ENCODE results near the gene FCHSD2. TPM values are rescaled to one million over a fixed set of nuclear protein-coding genes. Genes with fewer than 3 reads are reported as not detected.

The FCHSD2 gene
- total RNA-seq, 4 donors from 2014 or later, result 5.7 to 16.8 (median 7.9) TPM

- H3K9me3 ChIP-seq, result no peaks in the 10 kb centered on the region
- H3K4me1 ChIP-seq, result peaks cover 4% of the 10 kb centered on the region
- no peak for DNase-seq (ENCODE audit: low spot score in 2 of 2)
- H3K36me3 ChIP-seq, result no peaks in the 10 kb centered on the region
- no peak overlapping the region for H3K27ac ChIP-seq
- H3K4me3 ChIP-seq, result no peak overlapping the region
- 86% methylated on average over 4 of the region's 4 CpGs for whole genome bisulfite sequencing
- H3K27me3 ChIP-seq, result no peaks in the 10 kb centered on the region
- no peak for TF ChIP-seq CTCF (IDR thresholded peaks at IDR 0.05)
Observed at GRCh38 chr11:72851726-72852125, 290.4 kb downstream of the FCHSD2 start.

- Histone ChIP-seq H3K27ac (no peak overlapping the region), H3K4me3 (no peak overlapping the region), H3K9me3 (no peaks in the 10 kb centered on the region), H3K27me3 (no peaks in the 10 kb centered on the region), H3K4me1 (no peaks in the 10 kb centered on the region), H3K36me3 (no peaks in the 10 kb centered on the region)
- no peak for TF ChIP-seq EP300 (IDR thresholded peaks at IDR 0.05)
- TF ChIP-seq POLR2A (IDR thresholded peaks at IDR 0.05), result no peak
- TF ChIP-seq POLR2AphosphoS5 (IDR thresholded peaks at IDR 0.05), result no peak
- TF ChIP-seq CTCF (IDR thresholded peaks at IDR 0.05), result no peak
- no peak for DNase-seq (ENCODE audit: low spot score in 2 of 2)
- whole genome bisulfite sequencing, result 89% methylated on average over 3 of the region's 3 CpGs
Observed at GRCh38 chr11:72850832-72851231, 291.3 kb downstream of the FCHSD2 start.

- Histone ChIP-seq H3K4me3 (no peak overlapping the region), H3K4me1 (no peaks in the 10 kb centered on the region), H3K27me3 (no peaks in the 10 kb centered on the region), H3K36me3 (no peaks in the 10 kb centered on the region), H3K27ac (no peak overlapping the region), H3K9me3 (no peaks in the 10 kb centered on the region)
- 70% methylated on average over 6 of the region's 6 CpGs for WGBS
- TF ChIP-seq CTCF (IDR thresholded peaks at IDR 0.05) (peak; percentile 30 to 69), POLR2A (IDR thresholded peaks at IDR 0.05) (no peak), POLR2AphosphoS5 (IDR thresholded peaks at IDR 0.05) (no peak), EP300 (IDR thresholded peaks at IDR 0.05) (no peak)
- DNase-seq (ENCODE audit: low spot score in 2 of 2), result no peak
Observed at GRCh38 chr11:72848846-72849466, 293.2 kb downstream of the FCHSD2 start.

GRCh38 chr11:72844356-72844755, 297.8 kb downstream of the FCHSD2 start:
- H3K36me3 ChIP-seq, result peaks cover 18% of the 10 kb centered on the region

More at GRCh38 chr11:72844356-72844755, 297.8 kb downstream of the FCHSD2 start:
- no peak for TF ChIP-seq CTCF (IDR thresholded peaks at IDR 0.05)
- no peak for TF ChIP-seq POLR2A (IDR thresholded peaks at IDR 0.05)
- TF ChIP-seq EP300 (IDR thresholded peaks at IDR 0.05), result no peak
- TF ChIP-seq POLR2AphosphoS5 (IDR thresholded peaks at IDR 0.05), result no peak
- no peak overlapping the region for H3K4me3 ChIP-seq
- no peak overlapping the region for H3K27ac ChIP-seq
- no peaks in the 10 kb centered on the region for H3K9me3 ChIP-seq
- no peaks in the 10 kb centered on the region for H3K27me3 ChIP-seq
- no peak for DNase-seq (ENCODE audit: low spot score in 2 of 2)
- WGBS, result 44% methylated on average over 4 of the region's 4 CpGs
- H3K4me1 ChIP-seq, result no peaks in the 10 kb centered on the region

All from suprapubic skin (tissue), 4 donors.